Fibroblast of pulmonary artery (primary cell): ENCODE results near the gene DDAH1.
A peak's percentile ranks its signal among the peaks of the same experiment; 100 is the strongest.

Experiments
- DNase-seq: peaks from one replicate; pipeline ENCODE4 v3.0.0-alpha.2; 2010; ENCODE audit warnings: low read depth
- H3K4me3 ChIP-seq: replicated peaks from 2 replicates; pipeline ENCODE4 v1.5.1; 2011; ENCODE audit warnings: low read depth, mild to moderate bottlenecking, control low read depth, low read length, moderate library complexity
- CTCF ChIP-seq: IDR thresholded peaks from 2 replicates; pipeline ENCODE4 v1.5.1; 2011; ENCODE audit warnings: mild to moderate bottlenecking, control low read depth, low read length, inconsistent platforms; ENCODE audit errors: missing control alignments

Gene DDAH1

GRCh38 chr1:85495556-85495955 is 30.6 kb upstream of the DDAH1 start:
- DNase-seq: peak; percentile 17
- TF ChIP-seq CTCF: no peak
- no peak overlapping the region for H3K4me3 ChIP-seq

GRCh38 chr1:85494904-85495266 is 29.9 kb upstream of the DDAH1 start:
- peak; percentile 43 for TF ChIP-seq CTCF
- H3K4me3 ChIP-seq: no peak overlapping the region
- peak; percentile 45 for DNase-seq

- no peak overlapping the region for H3K4me3 ChIP-seq
- no peak for TF ChIP-seq CTCF
- no peak for DNase-seq
Measured at GRCh38 chr1:85494074-85494903, 29.3 kb upstream of the DDAH1 start.

- DNase-seq: no peak
- no peak for TF ChIP-seq CTCF
- H3K4me3 ChIP-seq: no peak overlapping the region
Measured at GRCh38 chr1:85490270-85490985, 25.5 kb upstream of the DDAH1 start.

GRCh38 chr1:85488126-85488525 is 23.2 kb upstream of the DDAH1 start:
- DNase-seq: no peak
- H3K4me3 ChIP-seq: no peak overlapping the region
- TF ChIP-seq CTCF: no peak

- no peak for DNase-seq
- no peak for TF ChIP-seq CTCF
- no peak overlapping the region for H3K4me3 ChIP-seq
Measured at GRCh38 chr1:85485516-85485915, 20.6 kb upstream of the DDAH1 start.

GRCh38 chr1:85484716-85485115 is 19.8 kb upstream of the DDAH1 start:
- no peak for DNase-seq
- no peak for TF ChIP-seq CTCF
- H3K4me3 ChIP-seq: no peak overlapping the region
